ENCODE measurements around the gene POLR1D. TPM values are rescaled to one million over a fixed set of nuclear protein-coding genes. Genes with fewer than 3 reads are reported as not detected.

Gene POLR1D
- total RNA-seq, 1 donor, result 93.7 TPM

- Histone ChIP-seq H3K9me3 (ENCODE audit: low read depth, low read length) (no peaks in the 10 kb centered on the region), H3K4me3 (ENCODE audit: insufficient read depth, low read length) (no peak overlapping the region), H3K4me1 (ENCODE audit: insufficient read depth, low read length) (peaks cover 8% of the 10 kb centered on the region), H3K4me2 (ENCODE audit: insufficient read depth, low read length) (no peak overlapping the region), H3K79me2 (ENCODE audit: insufficient read depth, low read length) (peaks cover 12% of the 10 kb centered on the region), H3K27ac (ENCODE audit: low read depth, low read length) (no peak overlapping the region), H3K27me3 (ENCODE audit: insufficient read depth, low read length) (no peaks in the 10 kb centered on the region), H3K36me3 (ENCODE audit: insufficient read depth, low read length) (no peaks in the 10 kb centered on the region), H2AFZ (ENCODE audit: low read length) (no peak overlapping the region), H4K20me1 (ENCODE audit: insufficient read depth, low read length) (no peaks in the 10 kb centered on the region)
- DNase-seq (ENCODE audit: insufficient read length, low spot score, missing footprints), result no peak
- TF ChIP-seq, protein P1, sequence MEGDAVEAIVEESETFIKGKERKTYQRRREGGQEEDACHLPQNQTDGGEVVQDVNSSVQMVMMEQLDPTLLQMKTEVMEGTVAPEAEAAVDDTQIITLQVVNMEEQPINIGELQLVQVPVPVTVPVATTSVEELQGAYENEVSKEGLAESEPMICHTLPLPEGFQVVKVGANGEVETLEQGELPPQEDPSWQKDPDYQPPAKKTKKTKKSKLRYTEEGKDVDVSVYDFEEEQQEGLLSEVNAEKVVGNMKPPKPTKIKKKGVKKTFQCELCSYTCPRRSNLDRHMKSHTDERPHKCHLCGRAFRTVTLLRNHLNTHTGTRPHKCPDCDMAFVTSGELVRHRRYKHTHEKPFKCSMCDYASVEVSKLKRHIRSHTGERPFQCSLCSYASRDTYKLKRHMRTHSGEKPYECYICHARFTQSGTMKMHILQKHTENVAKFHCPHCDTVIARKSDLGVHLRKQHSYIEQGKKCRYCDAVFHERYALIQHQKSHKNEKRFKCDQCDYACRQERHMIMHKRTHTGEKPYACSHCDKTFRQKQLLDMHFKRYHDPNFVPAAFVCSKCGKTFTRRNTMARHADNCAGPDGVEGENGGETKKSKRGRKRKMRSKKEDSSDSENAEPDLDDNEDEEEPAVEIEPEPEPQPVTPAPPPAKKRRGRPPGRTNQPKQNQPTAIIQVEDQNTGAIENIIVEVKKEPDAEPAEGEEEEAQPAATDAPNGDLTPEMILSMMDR (IDR thresholded peaks at IDR 0.05; ENCODE audit: extremely low read depth, low read depth, low read length), result no peak
These were observed 33.3 kb upstream of the POLR1D start for GRCh38 chr13:27588405-27588804.

- Histone ChIP-seq H3K4me1 (ENCODE audit: insufficient read depth, low read length) (no peaks in the 10 kb centered on the region), H2AFZ (ENCODE audit: low read length) (no peak overlapping the region), H3K9me3 (ENCODE audit: low read depth, low read length) (no peaks in the 10 kb centered on the region), H4K20me1 (ENCODE audit: insufficient read depth, low read length) (no peaks in the 10 kb centered on the region), H3K4me3 (ENCODE audit: insufficient read depth, low read length) (no peak overlapping the region), H3K79me2 (ENCODE audit: insufficient read depth, low read length) (peaks cover 22% of the 10 kb centered on the region), H3K4me2 (ENCODE audit: insufficient read depth, low read length) (no peak overlapping the region), H3K27me3 (ENCODE audit: insufficient read depth, low read length) (no peaks in the 10 kb centered on the region), H3K36me3 (ENCODE audit: insufficient read depth, low read length) (no peaks in the 10 kb centered on the region), H3K27ac (ENCODE audit: low read depth, low read length) (no peak overlapping the region)
- TF ChIP-seq, protein P1 (IDR thresholded peaks at IDR 0.05; ENCODE audit: extremely low read depth, low read depth, low read length), result no peak
- no peak for DNase-seq (ENCODE audit: insufficient read length, low spot score, missing footprints)
These were observed 28.8 kb upstream of the POLR1D start for GRCh38 chr13:27592865-27593264.

DNA sequence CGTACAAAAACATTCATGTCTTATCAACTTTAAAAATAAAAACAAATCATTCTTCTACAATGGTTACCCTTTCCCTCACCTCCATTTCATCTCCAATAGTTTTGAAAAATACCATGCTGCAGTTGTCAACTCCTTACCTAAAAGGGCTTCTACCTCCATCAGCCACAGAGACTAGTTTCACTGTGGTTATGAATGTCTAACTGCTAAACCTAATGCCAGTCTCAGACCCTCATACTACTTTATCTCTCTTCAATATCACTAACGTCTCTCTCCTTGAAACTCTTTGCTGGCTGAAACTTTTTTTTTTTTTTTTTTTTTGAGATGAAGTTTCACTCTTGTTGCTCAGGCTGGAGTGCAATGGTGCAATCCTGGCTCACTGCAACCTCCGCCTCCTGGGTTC lies 28.4 kb upstream of the POLR1D start:
- Histone ChIP-seq H3K27me3 (ENCODE audit: insufficient read depth, low read length) (no peaks in the 10 kb centered on the region), H3K4me2 (ENCODE audit: insufficient read depth, low read length) (no peak overlapping the region), H3K9me3 (ENCODE audit: low read depth, low read length) (no peaks in the 10 kb centered on the region), H3K36me3 (ENCODE audit: insufficient read depth, low read length) (no peaks in the 10 kb centered on the region), H3K79me2 (ENCODE audit: insufficient read depth, low read length) (peaks cover 26% of the 10 kb centered on the region), H4K20me1 (ENCODE audit: insufficient read depth, low read length) (no peaks in the 10 kb centered on the region), H3K27ac (ENCODE audit: low read depth, low read length) (no peak overlapping the region), H3K4me1 (ENCODE audit: insufficient read depth, low read length) (no peaks in the 10 kb centered on the region), H3K4me3 (ENCODE audit: insufficient read depth, low read length) (no peak overlapping the region), H2AFZ (ENCODE audit: low read length) (no peak overlapping the region)
- DNase-seq (ENCODE audit: insufficient read length, low spot score, missing footprints), result no peak
- TF ChIP-seq, protein P1 (IDR thresholded peaks at IDR 0.05; ENCODE audit: extremely low read depth, low read depth, low read length), result no peak

GRCh38 chr13:27595055-27595811 lies 26.5 kb upstream of the POLR1D start:
- H3K9me3 ChIP-seq (ENCODE audit: low read depth, low read length), result no peaks in the 10 kb centered on the region
- H3K4me2 ChIP-seq (ENCODE audit: insufficient read depth, low read length), result peak overlapping the region; percentile 28
- no peaks in the 10 kb centered on the region for H4K20me1 ChIP-seq (ENCODE audit: insufficient read depth, low read length)
- H3K4me3 ChIP-seq (ENCODE audit: insufficient read depth, low read length), result no peak overlapping the region
- no peaks in the 10 kb centered on the region for H3K27me3 ChIP-seq (ENCODE audit: insufficient read depth, low read length)
- no peaks in the 10 kb centered on the region for H3K36me3 ChIP-seq (ENCODE audit: insufficient read depth, low read length)
- TF ChIP-seq, protein P1 (IDR thresholded peaks at IDR 0.05; ENCODE audit: extremely low read depth, low read depth, low read length), result no peak
- DNase-seq (ENCODE audit: insufficient read length, low spot score, missing footprints), result no peak
- H3K4me1 ChIP-seq (ENCODE audit: insufficient read depth, low read length), result peaks cover 11% of the 10 kb centered on the region
- H2AFZ ChIP-seq (ENCODE audit: low read length), result no peak overlapping the region
- no peak overlapping the region for H3K27ac ChIP-seq (ENCODE audit: low read depth, low read length)
- H3K79me2 ChIP-seq (ENCODE audit: insufficient read depth, low read length), result peaks cover 35% of the 10 kb centered on the region
